A673 (cell line): Measurements from ENCODE around the gene AGAP1.

Experiments used
- EZH2 ChIP-seq: fragments of 200-600 bp; sonication (generic); IDR thresholded peaks from 2 replicates; pipeline ENCODE4 v1.6.1; 2017; ENCODE audit warnings: borderline replicate concordance, low read depth, mild to moderate bottlenecking, mixed read lengths, antibody characterized with exemption, low read length; ENCODE audit not compliant: poor library complexity, severe bottlenecking
- TF ChIP-seq, protein P1 (sequence below): fragments of 300-800, 200-600 bp; sonication (generic); conservative IDR thresholded peaks from 2 replicates; pipeline ENCODE4 v1.5.1; 2017; ENCODE audit warnings: low read depth, mild to moderate bottlenecking, antibody characterized with exemption, low read length, moderate library complexity, mixed read lengths

DNA sequence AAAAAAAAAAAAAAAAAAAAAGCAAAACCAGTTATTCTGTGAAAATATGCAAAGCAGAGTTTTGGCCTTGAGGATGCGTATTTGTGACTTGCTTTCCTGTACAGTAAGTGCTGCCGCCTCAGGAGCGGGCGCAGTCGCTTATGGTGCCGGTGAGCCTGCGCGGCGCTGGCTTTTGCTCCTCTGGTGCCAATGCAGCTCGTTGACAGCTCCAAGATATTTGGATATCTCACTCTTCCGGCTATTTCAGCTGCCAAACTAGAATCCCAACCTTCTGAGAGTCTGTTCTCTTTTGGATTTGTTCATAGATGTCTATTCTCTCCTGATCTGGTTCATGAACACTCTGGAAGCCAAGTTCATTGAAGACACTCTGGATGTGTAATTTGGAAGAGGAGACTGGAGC is 184.1 kb downstream of the AGAP1 start:
- TF ChIP-seq, protein P1, sequence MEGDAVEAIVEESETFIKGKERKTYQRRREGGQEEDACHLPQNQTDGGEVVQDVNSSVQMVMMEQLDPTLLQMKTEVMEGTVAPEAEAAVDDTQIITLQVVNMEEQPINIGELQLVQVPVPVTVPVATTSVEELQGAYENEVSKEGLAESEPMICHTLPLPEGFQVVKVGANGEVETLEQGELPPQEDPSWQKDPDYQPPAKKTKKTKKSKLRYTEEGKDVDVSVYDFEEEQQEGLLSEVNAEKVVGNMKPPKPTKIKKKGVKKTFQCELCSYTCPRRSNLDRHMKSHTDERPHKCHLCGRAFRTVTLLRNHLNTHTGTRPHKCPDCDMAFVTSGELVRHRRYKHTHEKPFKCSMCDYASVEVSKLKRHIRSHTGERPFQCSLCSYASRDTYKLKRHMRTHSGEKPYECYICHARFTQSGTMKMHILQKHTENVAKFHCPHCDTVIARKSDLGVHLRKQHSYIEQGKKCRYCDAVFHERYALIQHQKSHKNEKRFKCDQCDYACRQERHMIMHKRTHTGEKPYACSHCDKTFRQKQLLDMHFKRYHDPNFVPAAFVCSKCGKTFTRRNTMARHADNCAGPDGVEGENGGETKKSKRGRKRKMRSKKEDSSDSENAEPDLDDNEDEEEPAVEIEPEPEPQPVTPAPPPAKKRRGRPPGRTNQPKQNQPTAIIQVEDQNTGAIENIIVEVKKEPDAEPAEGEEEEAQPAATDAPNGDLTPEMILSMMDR, result no peak
- no peak for TF ChIP-seq EZH2
